ENCODE results near the gene GPR132. TPM values are rescaled to one million over a fixed set of nuclear protein-coding genes. Genes with fewer than 3 reads are reported as not detected.

GPR132 gene
- total RNA-seq, 1 experiment from 2014 or later, result not detected

DNA sequence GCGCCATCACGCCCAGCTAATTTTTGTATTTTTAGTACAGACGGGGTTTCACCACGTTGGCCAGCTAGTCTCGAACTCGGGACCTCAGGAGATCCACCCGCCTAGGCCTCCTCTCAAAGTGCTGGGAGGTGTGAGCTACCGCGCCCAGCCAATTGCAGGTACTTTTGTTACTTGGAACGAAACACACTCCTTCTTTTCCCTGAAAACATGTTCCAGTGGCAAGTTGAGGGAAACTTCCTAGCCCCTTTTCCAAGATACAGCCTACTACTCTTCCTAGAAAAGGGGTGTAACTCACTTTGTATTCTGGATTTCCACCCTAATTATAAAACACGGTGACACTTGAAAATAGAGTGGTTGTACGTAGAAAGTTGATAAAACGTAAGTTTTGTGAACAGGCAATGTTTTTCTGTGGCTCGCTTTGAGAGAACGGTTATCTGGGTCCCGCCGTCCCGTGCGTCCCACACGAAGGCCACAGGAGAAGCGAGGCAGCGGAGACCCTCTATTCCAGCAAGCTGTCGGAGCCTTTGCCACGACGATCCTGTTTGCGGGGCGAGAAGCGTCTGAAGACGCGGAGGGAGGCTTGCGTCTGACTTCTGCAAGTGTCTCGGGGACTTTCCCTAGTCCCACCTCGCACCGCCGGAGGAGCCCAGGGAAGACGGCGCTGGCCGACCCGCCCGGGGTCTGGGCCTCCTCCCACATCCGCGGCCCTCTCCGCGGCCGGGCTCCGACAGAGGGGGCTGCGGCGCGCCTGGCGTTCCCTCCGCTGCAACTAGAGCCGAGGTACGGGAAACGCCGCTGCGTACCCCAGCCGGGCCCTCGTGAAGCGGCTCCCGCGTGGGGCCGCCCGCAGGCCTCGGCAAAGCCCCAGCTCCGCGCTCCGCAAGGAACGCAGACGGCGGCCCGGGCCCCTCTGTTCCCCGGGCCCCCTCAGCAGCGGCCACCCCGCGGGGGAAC, 45.1 kb downstream of the GPR132 start:
- intact Hi-C loops (cut with micrococcal nuclease; ENCODE audit: unreplicated experiment), result loop anchor here (2.0 kb wide), 1 partner anchor 47 kb away; no protein-coding TSS in a partner anchor

DNA sequence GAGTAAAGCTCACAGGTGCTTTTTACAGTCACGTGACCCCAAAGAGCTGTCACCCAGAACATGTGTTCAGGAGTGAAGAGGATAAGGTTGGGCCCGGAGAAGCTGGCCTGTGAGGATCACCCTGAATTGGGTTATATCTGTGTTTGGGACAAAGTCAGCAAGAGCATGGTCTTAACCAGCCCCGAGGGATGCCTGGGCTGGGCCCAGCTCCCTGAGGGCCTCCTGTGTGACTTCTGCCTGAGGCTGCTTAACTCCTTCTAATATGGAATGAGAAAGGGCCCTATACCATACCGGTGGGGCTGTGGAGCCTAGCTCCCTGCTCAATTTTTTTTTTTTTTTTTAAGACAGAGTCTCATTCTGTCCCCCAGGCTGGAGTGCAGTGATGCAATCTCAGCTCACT, 46.8 kb downstream of the GPR132 start:
- H3K4me1 ChIP-seq (replicated peaks; ENCODE audit: insufficient read depth), result peaks cover 56% of the 10 kb centered on the region
- POLR2A ChIA-PET (ENCODE audit: unreplicated experiment), result no interaction called here
- CTCF ChIA-PET, result no interaction called here
- H3K36me3 ChIP-seq (ENCODE audit: low read depth), result peaks cover 8% of the 10 kb centered on the region; the same call in 1 of the 2 replicates
- H3K79me2 ChIP-seq (ENCODE audit: low read depth), result peaks cover 89% of the 10 kb centered on the region
- TF ChIP-seq, protein P1, sequence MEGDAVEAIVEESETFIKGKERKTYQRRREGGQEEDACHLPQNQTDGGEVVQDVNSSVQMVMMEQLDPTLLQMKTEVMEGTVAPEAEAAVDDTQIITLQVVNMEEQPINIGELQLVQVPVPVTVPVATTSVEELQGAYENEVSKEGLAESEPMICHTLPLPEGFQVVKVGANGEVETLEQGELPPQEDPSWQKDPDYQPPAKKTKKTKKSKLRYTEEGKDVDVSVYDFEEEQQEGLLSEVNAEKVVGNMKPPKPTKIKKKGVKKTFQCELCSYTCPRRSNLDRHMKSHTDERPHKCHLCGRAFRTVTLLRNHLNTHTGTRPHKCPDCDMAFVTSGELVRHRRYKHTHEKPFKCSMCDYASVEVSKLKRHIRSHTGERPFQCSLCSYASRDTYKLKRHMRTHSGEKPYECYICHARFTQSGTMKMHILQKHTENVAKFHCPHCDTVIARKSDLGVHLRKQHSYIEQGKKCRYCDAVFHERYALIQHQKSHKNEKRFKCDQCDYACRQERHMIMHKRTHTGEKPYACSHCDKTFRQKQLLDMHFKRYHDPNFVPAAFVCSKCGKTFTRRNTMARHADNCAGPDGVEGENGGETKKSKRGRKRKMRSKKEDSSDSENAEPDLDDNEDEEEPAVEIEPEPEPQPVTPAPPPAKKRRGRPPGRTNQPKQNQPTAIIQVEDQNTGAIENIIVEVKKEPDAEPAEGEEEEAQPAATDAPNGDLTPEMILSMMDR (conservative IDR thresholded peaks at IDR 0.05), result no peak
- TF ChIP-seq EZH2 (IDR thresholded peaks at IDR 0.05; ENCODE audit: low read depth), result no peak
- peaks cover 45% of the 10 kb centered on the region for H3F3A ChIP-seq (ENCODE audit: insufficient read depth, low read depth)
- BruUV-seq (replicated peaks), result no TSS peak
- peaks cover 41% of the 10 kb centered on the region for H4K20me1 ChIP-seq (ENCODE audit: insufficient read depth)
- no peaks in the 10 kb centered on the region for H3K27me3 ChIP-seq (ENCODE audit: insufficient read depth, low read depth)
- no peaks in the 10 kb centered on the region for H3K9me2 ChIP-seq (ENCODE audit: insufficient read depth)
- H3K4me3 ChIP-seq, result peak overlapping the region; percentile 82; the same call in 1 of the 2 replicates
- peak overlapping the region; percentile 51 for H3K27ac ChIP-seq
- no peaks in the 10 kb centered on the region for H3K9me3 ChIP-seq (ENCODE audit: insufficient read depth, low read depth)
- DNase-seq, result no peak
- intact Hi-C loops (cut with micrococcal nuclease; ENCODE audit: unreplicated experiment), result no loop called here
- peak overlapping the region; percentile 89 for H3K4me2 ChIP-seq
- H2AFZ ChIP-seq, result no peak overlapping the region

More for the DNA sequence above, 45.1 kb downstream of the GPR132 start:
- POLR2A ChIA-PET (ENCODE audit: unreplicated experiment), result interaction anchor here (0.6 to 0.8 kb wide), 2 partner anchors 25 to 37 kb away, joined by 4 to 10 read pairs; no protein-coding TSS in a partner anchor
- TSS peak; percentile 51 for BruUV-seq (replicated peaks)
- H3K27me3 ChIP-seq (ENCODE audit: insufficient read depth, low read depth), result no peaks in the 10 kb centered on the region
- no peak for DNase-seq
- H3K9me3 ChIP-seq (ENCODE audit: insufficient read depth, low read depth), result no peaks in the 10 kb centered on the region
- no peaks in the 10 kb centered on the region for H3K9me2 ChIP-seq (ENCODE audit: insufficient read depth)
- peak overlapping the region; percentile 46 for H2AFZ ChIP-seq
- peak overlapping the region; percentile 82 for H3K4me3 ChIP-seq
- CTCF ChIA-PET, result no interaction called here
- H3K27ac ChIP-seq, result peak overlapping the region; percentile 62
- peaks cover 29% of the 10 kb centered on the region for H4K20me1 ChIP-seq (ENCODE audit: insufficient read depth)
- H3K79me2 ChIP-seq (ENCODE audit: low read depth), result peaks cover 72% of the 10 kb centered on the region
- TF ChIP-seq, protein P1 (conservative IDR thresholded peaks at IDR 0.05), result no peak
- TF ChIP-seq EZH2 (IDR thresholded peaks at IDR 0.05; ENCODE audit: low read depth), result no peak
- H3K36me3 ChIP-seq (ENCODE audit: low read depth), result peaks cover 8% of the 10 kb centered on the region; the same call in 1 of the 2 replicates
- H3K4me1 ChIP-seq (replicated peaks; ENCODE audit: insufficient read depth), result peaks cover 71% of the 10 kb centered on the region
- H3F3A ChIP-seq (ENCODE audit: insufficient read depth, low read depth), result peaks cover 58% of the 10 kb centered on the region
- peak overlapping the region; percentile 89 for H3K4me2 ChIP-seq

DNA sequence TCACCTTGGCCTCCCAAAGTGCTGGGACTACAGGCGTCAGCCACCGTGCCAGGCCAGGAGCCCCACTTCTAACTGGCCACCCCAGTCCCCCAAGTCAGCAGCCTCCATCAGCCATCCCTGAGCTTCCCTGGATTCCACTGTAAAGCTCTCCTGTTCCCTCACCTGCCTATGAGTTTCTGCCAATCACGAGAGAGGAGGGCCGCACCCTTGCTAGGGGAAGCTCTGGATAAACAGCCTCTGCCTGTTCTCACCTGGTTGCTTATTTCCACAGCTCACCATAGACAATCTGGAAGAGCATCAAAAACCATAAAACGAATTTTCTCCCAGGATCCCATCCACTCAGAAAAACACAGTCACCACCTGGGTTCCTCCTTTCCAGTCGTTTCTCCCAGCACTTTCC, 49.3 kb downstream of the GPR132 start:
- POLR2A ChIA-PET (ENCODE audit: unreplicated experiment), result no interaction called here
- CTCF ChIA-PET, result no interaction called here
- peaks cover 61% of the 10 kb centered on the region for H4K20me1 ChIP-seq (ENCODE audit: insufficient read depth)

More for the DNA sequence above, 49.3 kb downstream of the GPR132 start:
- Histone ChIP-seq H3K4me2 (no peak overlapping the region), H2AFZ (no peak overlapping the region), H3K27me3 (ENCODE audit: insufficient read depth, low read depth) (no peaks in the 10 kb centered on the region), H3K27ac (no peak overlapping the region), H3K9me3 (ENCODE audit: insufficient read depth, low read depth) (no peaks in the 10 kb centered on the region), H3K9me2 (ENCODE audit: insufficient read depth) (no peaks in the 10 kb centered on the region), H3K4me1 (replicated peaks; ENCODE audit: insufficient read depth) (peaks cover 42% of the 10 kb centered on the region), H3K79me2 (ENCODE audit: low read depth) (peaks cover 98% of the 10 kb centered on the region), H3F3A (ENCODE audit: insufficient read depth, low read depth) (peaks cover 27% of the 10 kb centered on the region), H3K36me3 (ENCODE audit: low read depth) (peaks cover 14% of the 10 kb centered on the region), H3K4me3 (no peak overlapping the region)
- no peak for DNase-seq
- intact Hi-C loops (cut with micrococcal nuclease; ENCODE audit: unreplicated experiment), result no loop called here
- BruUV-seq (replicated peaks), result no TSS peak
- TF ChIP-seq, protein P1 (conservative IDR thresholded peaks at IDR 0.05), result no peak
- TF ChIP-seq EZH2 (IDR thresholded peaks at IDR 0.05; ENCODE audit: low read depth), result no peak

Measured in PC-9 (cell line).